HepG2 (cell line): Measurements from ENCODE around the gene CABLES2. TPM values are rescaled to one million over a fixed set of nuclear protein-coding genes. Genes with fewer than 3 reads are reported as not detected.

Experiments used
- ARID5B ChIP-seq: IDR thresholded peaks from 2 replicates; pipeline ENCODE4 v1.4.0; 2020; ENCODE audit warnings: mild to moderate bottlenecking, missing genetic modification reagents
- FOXM1 ChIP-seq: sonication (generic); formaldehyde crosslinking; IDR thresholded peaks from 2 replicates; pipeline ENCODE4 v1.5.0; 2020; ENCODE audit warnings: missing genetic modification reagents
- FOXO4 ChIP-seq: sonication (generic); formaldehyde crosslinking; conservative IDR thresholded peaks from 2 replicates; pipeline ENCODE4 v1.8.1; 2023; ENCODE audit warnings: missing genetic modification reagents
- GLI4 ChIP-seq: sonication (generic); formaldehyde crosslinking; IDR thresholded peaks from 2 replicates; pipeline ENCODE4 v1.5.1; 2020; ENCODE audit warnings: missing genetic modification reagents, mild to moderate bottlenecking, moderate library complexity, borderline replicate concordance
- MED1 ChIP-seq: sonication (generic); formaldehyde crosslinking; IDR thresholded peaks from 2 replicates; pipeline ENCODE4 v1.4.0; 2020; ENCODE audit warnings: missing genetic modification reagents
- MTERF4 ChIP-seq: sonication (generic); formaldehyde crosslinking; IDR thresholded peaks from 2 replicates; pipeline ENCODE4 v1.8.0; 2023; ENCODE audit warnings: mild to moderate bottlenecking, missing genetic modification reagents
- NFKB2 ChIP-seq: sonication (generic); formaldehyde crosslinking; IDR thresholded peaks from 2 replicates; pipeline ENCODE4 v1.4.0; 2020; ENCODE audit warnings: missing genetic modification reagents, borderline replicate concordance
- NONO ChIP-seq, 2 experiments: fragments of 450-650 bp in 1 of 2; sonication (generic) in 1 of 2; formaldehyde crosslinking in 1 of 2; IDR thresholded peaks in 1 of 2; conservative IDR thresholded peaks in 1 of 2; 2 replicates each; pipeline versions ENCODE4 v1.6.1 to v1.8.0; 2017 to 2022; ENCODE audit warnings: mild to moderate bottlenecking in 1 of 2, missing genetic modification reagents in 1 of 2, moderate library complexity in 1 of 2
- SRSF1 ChIP-seq: fragments of 200-400 bp; formaldehyde crosslinking; optimal IDR thresholded peaks from 2 replicates; pipeline ENCODE3; 2017; ENCODE audit warnings: mild to moderate bottlenecking, low read depth, low read length, moderate library complexity
- THAP11 ChIP-seq: IDR thresholded peaks from 2 replicates; pipeline ENCODE4 v1.6.1; 2016; ENCODE audit warnings: missing biosample characterization, missing genetic modification reagents
- WIZ ChIP-seq: sonication (generic); formaldehyde crosslinking; IDR thresholded peaks from 2 replicates; pipeline ENCODE4 v1.5.1; 2020; ENCODE audit warnings: mild to moderate bottlenecking, missing genetic modification reagents
- ZBTB7A ChIP-seq: sonication (generic); formaldehyde crosslinking; IDR thresholded peaks from 2 replicates; pipeline ENCODE4 v1.8.0; 2022; ENCODE audit warnings: mild to moderate bottlenecking, missing genetic modification reagents
- ZNF17 ChIP-seq: sonication (generic); formaldehyde crosslinking; IDR thresholded peaks from 2 replicates; pipeline ENCODE4 v1.5.0; 2020; ENCODE audit warnings: mild to moderate bottlenecking, missing genetic modification reagents
- ZNF274 ChIP-seq: sonication (generic); formaldehyde crosslinking; IDR thresholded peaks from 2 replicates; pipeline ENCODE4 v1.5.1; 2020; ENCODE audit warnings: mild to moderate bottlenecking, missing genetic modification reagents
- ZNF367 ChIP-seq: sonication (generic); formaldehyde crosslinking; IDR thresholded peaks from 2 replicates; pipeline ENCODE4 v1.4.0; 2020; ENCODE audit warnings: missing genetic modification reagents, borderline replicate concordance
- ZNF562 ChIP-seq: sonication (generic); formaldehyde crosslinking; IDR thresholded peaks from 2 replicates; pipeline ENCODE4 v1.8.0; 2022; ENCODE audit warnings: missing genetic modification reagents, borderline replicate concordance
- ZXDC ChIP-seq: sonication (generic); formaldehyde crosslinking; IDR thresholded peaks from 2 replicates; pipeline ENCODE4 v1.5.0; 2020; ENCODE audit warnings: mild to moderate bottlenecking, missing genetic modification reagents
- polyA plus RNA-seq, 8 experiments: library from polyadenylated mRNA; depleted of rRNA in 3 of 8; stranded (reverse) in 7 of 8; unstranded in 1 of 8; fragments of >200 nt; fragmentation: Illumina TruSeq in 4 of 8; extraction: Trizol in 4 of 8; gene quantifications; 2 replicates each; pipeline versions ENCODE4 v1.2.1 to v1.2.3, GENCODE V29; 2011 to 2016; ENCODE audit warnings: low read depth in 4 of 8, missing spikeins in 1 of 8, mixed read lengths in 1 of 8; ENCODE audit not compliant: insufficient read depth in 1 of 8
- total RNA-seq, 5 experiments: library from RNA; depleted of rRNA; stranded (reverse); fragments of >200 nt; fragmentation: Illumina TruSeq; extraction: Trizol; gene quantifications; 2 replicates each; pipeline ENCODE4 v1.2.3, GENCODE V29; 2016; ENCODE audit warnings: low read depth in 1 of 5

The CABLES2 gene
- total and polyA plus RNA-seq, 2 of the 13 experiments (the other 11 are each of a cell fraction or from before 2014, with no cell fraction given) = 5.2 to 9.7 TPM

GRCh38 chr20:62366370-62367135 is 40.5 kb downstream of the CABLES2 start (continued):
- TF ChIP-seq MTERF4 (CRISPR knock-in tag) (peak; percentile 87), NFKB2 (CRISPR knock-in tag) (peak; percentile 17; the same call in 1 of the 2 replicates), SRSF1 (no peak), ZNF562 (CRISPR knock-in tag) (no peak), ZXDC (CRISPR knock-in tag) (no peak), ZNF274 (CRISPR knock-in tag) (peak; percentile 48; the same call in 1 of the 2 replicates), THAP11 (CRISPR knock-in tag) (no peak; the same call in none of the 2 replicates), FOXO4 (CRISPR knock-in tag) (no peak), ZNF367 (CRISPR knock-in tag) (no peak), ZBTB7A (CRISPR knock-in tag) (0 out of 2 replicates have a peak, but pooled peaks have one; percentile 48), ARID5B (CRISPR knock-in tag) (no peak), ZNF17 (CRISPR knock-in tag) (no peak), WIZ (CRISPR knock-in tag) (0 out of 2 replicates have a peak, but pooled peaks have one; percentile 29), FOXM1 (CRISPR knock-in tag) (no peak), GLI4 (no peak; the same call in 1 of the 2 replicates), NONO (IDR thresholded peaks at IDR 0.05) (no peak), NONO (CRISPR knock-in tag; conservative IDR thresholded peaks at IDR 0.05) (peak; percentile 67), MED1 (CRISPR knock-in tag) (0 out of 2 replicates have a peak, but pooled peaks have one; percentile 58)
